ENCODE results near the gene IL27RA.
"Not testable (repeated sequence)": the region's sequence is repeated elsewhere in the genome, so short reads cannot be mapped to it uniquely, and the experiment has no call there.

The IL27RA gene

GRCh38 chr19:13999085-13999484 is 32.5 kb upstream of the IL27RA start:
- no peak for DNase-seq

GRCh38 chr19:14000691-14001375 is 30.7 kb upstream of the IL27RA start:
- DNase-seq: no peak

GRCh38 chr19:14002571-14003250 is 28.9 kb upstream of the IL27RA start:
- DNase-seq: no peak

- DNase-seq: no peak
Observed at GRCh38 chr19:14003251-14004055, 28.1 kb upstream of the IL27RA start.

- no peak for DNase-seq
Observed at GRCh38 chr19:14004619-14005348, 26.8 kb upstream of the IL27RA start.

- peak; percentile 75 to 91 (median 90) for DNase-seq
Observed at GRCh38 chr19:14005349-14006084, 26.0 kb upstream of the IL27RA start.

GRCh38 chr19:14006085-14006765 is 25.3 kb upstream of the IL27RA start, which contains the start of gene RFX1:
TSS of gene RFX1 (minus strand) at chr19:14006320. CDS start at chr19:13993843, 12,477 bp downstream.
- peak; percentile 95 to 100 (median 100) for DNase-seq

- peak in 2 of 3 experiments; percentile 100 for DNase-seq
Observed at GRCh38 chr19:14006766-14007562, 24.6 kb upstream of the IL27RA start.

- DNase-seq: peak in 1 of 3 experiments; percentile 48
Observed at GRCh38 chr19:14012378-14012915, 19.1 kb upstream of the IL27RA start.

- no peak for DNase-seq
Observed at GRCh38 chr19:14015524-14016035, 16.0 kb upstream of the IL27RA start.

GRCh38 chr19:14019100-14019499 is 12.5 kb upstream of the IL27RA start:
- DNase-seq: no peak

- DNase-seq: not testable (repeated sequence)
Observed at GRCh38 chr19:14019739-14020138, 11.8 kb upstream of the IL27RA start.

GRCh38 chr19:14021474-14021873 is 10.1 kb upstream of the IL27RA start:
- DNase-seq: peak in 1 of 3 experiments; percentile 21

- DNase-seq: no peak
Observed at GRCh38 chr19:14022469-14022868, 9.1 kb upstream of the IL27RA start.

GRCh38 chr19:14023404-14024235 is 7.9 kb upstream of the IL27RA start:
- DNase-seq: peak in 1 of 3 experiments; percentile 29

- DNase-seq: not testable (repeated sequence)
Observed at GRCh38 chr19:14026652-14027192, 4.8 kb upstream of the IL27RA start.

- no peak for DNase-seq
Observed at GRCh38 chr19:14027856-14028450, 3.6 kb upstream of the IL27RA start, which contains the start of gene RLN3. TSS of gene RLN3 (plus strand) at chr19:14028148. CDS start at chr19:14028205, 57 bp downstream.

- DNase-seq: no peak
Observed at GRCh38 chr19:14028901-14029300, 2.7 kb upstream of the IL27RA start.

Data from NCI-H1417 (cell line).